T1000 (cell line): Measurements from ENCODE around the gene ADGRB3.
"Not testable (repeated sequence)": the region's sequence is repeated elsewhere in the genome, so short reads cannot be mapped to it uniquely, and the experiment has no call there.

Source experiments
- DNase-seq: peaks from one replicate; lab custom pipeline; 2025; ENCODE audit warnings: mixed read lengths; lab: John Stamatoyannopoulos, UW

ADGRB3 gene

GRCh38 chr6:68947721-68948120, 312.6 kb downstream of the ADGRB3 start:
- DNase-seq, result no peak

GRCh38 chr6:68951270-68951669, 316.2 kb downstream of the ADGRB3 start:
- DNase-seq, result no peak

GRCh38 chr6:68958327-68958726, 323.2 kb downstream of the ADGRB3 start:
- DNase-seq, result no peak

GRCh38 chr6:68967549-68968300, 332.6 kb downstream of the ADGRB3 start:
- peak; percentile 3 for DNase-seq

GRCh38 chr6:68968301-68968649, 333.2 kb downstream of the ADGRB3 start:
- no peak for DNase-seq

- no peak for DNase-seq
These were observed 338.0 kb downstream of the ADGRB3 start for GRCh38 chr6:68973066-68973465.

GRCh38 chr6:68975064-68975463, 340.0 kb downstream of the ADGRB3 start:
- DNase-seq, result no peak

- no peak for DNase-seq
These were observed 340.7 kb downstream of the ADGRB3 start for GRCh38 chr6:68975816-68976215.

GRCh38 chr6:68976260-68976659, 341.2 kb downstream of the ADGRB3 start:
- DNase-seq, result no peak

- DNase-seq, result no peak
These were observed 343.3 kb downstream of the ADGRB3 start for GRCh38 chr6:68978411-68978810.

GRCh38 chr6:68981668-68982067, 346.6 kb downstream of the ADGRB3 start:
- not testable (repeated sequence) for DNase-seq

- no peak for DNase-seq
These were observed 353.6 kb downstream of the ADGRB3 start for GRCh38 chr6:68988698-68989097.

GRCh38 chr6:68990317-68990716, 355.2 kb downstream of the ADGRB3 start:
- no peak for DNase-seq

GRCh38 chr6:68993911-68994310, 358.8 kb downstream of the ADGRB3 start:
- no peak for DNase-seq

GRCh38 chr6:68994521-68994920, 359.4 kb downstream of the ADGRB3 start:
- no peak for DNase-seq

GRCh38 chr6:69005199-69005598, 370.1 kb downstream of the ADGRB3 start:
- DNase-seq, result no peak

GRCh38 chr6:69007781-69008180, 372.7 kb downstream of the ADGRB3 start:
- DNase-seq, result no peak

- no peak for DNase-seq
These were observed 377.1 kb downstream of the ADGRB3 start for GRCh38 chr6:69012211-69012610.

GRCh38 chr6:69012876-69013275, 377.8 kb downstream of the ADGRB3 start:
- no peak for DNase-seq

- DNase-seq, result no peak
These were observed 383.8 kb downstream of the ADGRB3 start for GRCh38 chr6:69018906-69019305.

- DNase-seq, result no peak
These were observed 384.8 kb downstream of the ADGRB3 start for GRCh38 chr6:69019832-69020231.

GRCh38 chr6:69022993-69023392, 387.9 kb downstream of the ADGRB3 start:
- no peak for DNase-seq

- peak; percentile 5 for DNase-seq
These were observed 391.2 kb downstream of the ADGRB3 start for GRCh38 chr6:69026243-69026642.

- no peak for DNase-seq
These were observed 391.6 kb downstream of the ADGRB3 start for GRCh38 chr6:69026715-69027114.
